GM13976 (cell line): ENCODE results near the gene ZNF205.
"Not testable (repeated sequence)": the region's sequence is repeated elsewhere in the genome, so short reads cannot be mapped to it uniquely, and the experiment has no call there.

Experiments
- DNase-seq: peaks from one replicate; pipeline ENCODE4 v3.0.0; 2012; ENCODE audit warnings: low spot score
- in situ Hi-C: fragments of 300-500 bp; cut with MboI; formaldehyde crosslinking; loops from one replicate; pipeline ENCODE4 v1.12.0; 2022; ENCODE audit warnings: low sequenced_read_pairs, mixed read lengths, inconsistent platforms; ENCODE audit not compliant: unreplicated experiment
- TF ChIP-seq, protein P1 (sequence below): IDR thresholded peaks from 2 replicates; pipeline ENCODE4 v1.5.1; 2012; ENCODE audit warnings: borderline replicate concordance, mild to moderate bottlenecking; ENCODE audit not compliant: insufficient read depth; ENCODE audit errors: extremely low read depth, missing control alignments, control extremely low read depth

Gene ZNF205

DNA sequence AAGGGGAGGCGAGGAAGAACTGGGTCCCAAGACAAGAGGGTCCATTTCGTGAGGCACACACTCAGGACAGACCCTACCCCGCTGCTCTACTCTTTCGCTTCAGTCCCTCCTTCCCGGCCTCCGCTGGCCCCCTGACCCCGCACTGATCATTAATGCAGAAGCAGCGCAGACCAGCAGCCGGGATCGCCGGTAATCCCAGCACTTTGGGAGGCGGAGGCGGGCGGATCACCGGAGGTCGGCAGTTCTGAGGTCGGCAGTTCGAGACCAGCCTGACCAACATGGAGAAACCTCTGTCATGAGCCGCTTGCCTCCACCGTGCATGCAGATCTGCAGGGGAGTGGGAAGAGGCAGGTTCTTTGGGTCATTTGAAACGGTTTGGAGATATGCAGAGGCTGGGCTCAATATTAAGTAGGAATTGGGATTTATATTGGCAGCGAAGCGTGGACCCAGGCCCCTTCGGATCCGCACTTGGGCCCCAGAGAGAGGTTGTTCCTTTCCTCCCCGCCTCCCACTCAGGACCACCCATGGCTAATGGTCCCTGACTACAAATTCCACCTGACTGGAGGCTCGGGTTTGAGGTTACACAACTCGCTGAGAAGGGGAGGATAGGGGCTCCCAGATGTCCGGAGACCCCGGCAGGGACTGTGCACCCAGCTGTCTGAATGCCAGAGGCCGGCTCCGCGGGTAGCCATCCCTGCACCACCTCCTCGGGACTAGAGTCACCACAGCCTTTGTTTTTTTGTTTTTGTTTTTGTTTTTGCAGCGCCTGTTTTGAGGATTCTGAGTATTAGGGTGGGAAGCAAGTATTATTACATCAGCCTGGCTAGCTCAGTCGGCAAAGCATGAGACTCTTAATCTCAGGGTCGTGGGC lies 52.0 kb downstream of the ZNF205 start:
- DNase-seq = no peak
- in situ Hi-C loops = no loop called here
- TF ChIP-seq, protein P1, sequence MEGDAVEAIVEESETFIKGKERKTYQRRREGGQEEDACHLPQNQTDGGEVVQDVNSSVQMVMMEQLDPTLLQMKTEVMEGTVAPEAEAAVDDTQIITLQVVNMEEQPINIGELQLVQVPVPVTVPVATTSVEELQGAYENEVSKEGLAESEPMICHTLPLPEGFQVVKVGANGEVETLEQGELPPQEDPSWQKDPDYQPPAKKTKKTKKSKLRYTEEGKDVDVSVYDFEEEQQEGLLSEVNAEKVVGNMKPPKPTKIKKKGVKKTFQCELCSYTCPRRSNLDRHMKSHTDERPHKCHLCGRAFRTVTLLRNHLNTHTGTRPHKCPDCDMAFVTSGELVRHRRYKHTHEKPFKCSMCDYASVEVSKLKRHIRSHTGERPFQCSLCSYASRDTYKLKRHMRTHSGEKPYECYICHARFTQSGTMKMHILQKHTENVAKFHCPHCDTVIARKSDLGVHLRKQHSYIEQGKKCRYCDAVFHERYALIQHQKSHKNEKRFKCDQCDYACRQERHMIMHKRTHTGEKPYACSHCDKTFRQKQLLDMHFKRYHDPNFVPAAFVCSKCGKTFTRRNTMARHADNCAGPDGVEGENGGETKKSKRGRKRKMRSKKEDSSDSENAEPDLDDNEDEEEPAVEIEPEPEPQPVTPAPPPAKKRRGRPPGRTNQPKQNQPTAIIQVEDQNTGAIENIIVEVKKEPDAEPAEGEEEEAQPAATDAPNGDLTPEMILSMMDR = no peak

DNA sequence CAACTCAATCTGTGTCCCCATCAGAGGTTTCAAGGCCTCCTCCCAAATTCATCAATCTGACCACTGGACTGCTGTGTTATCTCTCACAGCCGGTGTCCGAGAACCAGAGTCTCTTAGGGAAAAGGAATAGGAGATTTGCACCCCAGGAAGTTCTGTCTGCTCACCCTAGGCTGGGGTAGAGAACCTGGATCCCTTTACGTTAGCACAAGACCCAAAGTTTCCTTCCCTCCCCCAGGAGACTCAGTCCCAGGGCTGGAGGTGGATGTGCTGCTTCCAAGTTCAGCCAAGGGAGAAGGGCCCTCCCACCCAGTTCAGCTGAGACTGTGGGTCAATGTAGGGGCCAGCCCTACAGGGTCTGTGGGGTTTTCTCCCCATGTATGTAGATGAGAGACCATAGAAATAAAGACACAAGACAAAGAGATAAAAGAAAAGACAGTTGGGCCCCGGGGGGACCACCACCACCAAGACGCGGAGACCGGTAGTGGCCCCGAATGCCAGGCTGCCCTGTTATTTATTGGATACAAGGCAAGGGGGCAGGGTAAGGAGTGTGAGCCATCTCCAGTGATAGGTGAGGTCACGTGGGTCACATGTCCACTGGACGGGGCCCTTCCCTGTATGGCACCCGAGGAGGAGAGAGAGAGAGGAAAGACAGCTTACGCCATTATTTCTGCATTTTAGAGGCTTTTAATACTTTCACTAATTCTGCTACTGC lies 52.9 kb downstream of the ZNF205 start:
- no peak for DNase-seq
- in situ Hi-C loops = no loop called here
- TF ChIP-seq, protein P1 = no peak

DNA sequence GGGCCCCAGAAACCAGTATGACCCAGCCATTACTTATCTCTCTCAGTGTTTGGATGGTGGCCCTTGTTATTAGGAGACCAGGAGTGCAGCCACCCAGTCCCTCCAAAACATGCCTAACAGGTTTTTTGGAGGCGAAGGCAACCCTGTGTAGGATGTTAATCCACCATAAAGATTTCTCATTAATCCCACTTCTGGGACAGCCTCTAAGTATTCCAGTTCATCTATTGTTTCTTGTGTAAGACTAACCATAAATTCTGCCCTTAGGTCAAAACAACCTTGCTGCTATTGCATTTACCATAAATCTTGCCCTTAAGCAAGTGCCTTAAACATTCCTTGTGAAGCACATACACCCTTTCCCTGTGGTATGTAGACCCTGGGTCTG lies 54.1 kb downstream of the ZNF205 start:
- DNase-seq = no peak
- in situ Hi-C loops = no loop called here
- TF ChIP-seq, protein P1 = no peak

DNA sequence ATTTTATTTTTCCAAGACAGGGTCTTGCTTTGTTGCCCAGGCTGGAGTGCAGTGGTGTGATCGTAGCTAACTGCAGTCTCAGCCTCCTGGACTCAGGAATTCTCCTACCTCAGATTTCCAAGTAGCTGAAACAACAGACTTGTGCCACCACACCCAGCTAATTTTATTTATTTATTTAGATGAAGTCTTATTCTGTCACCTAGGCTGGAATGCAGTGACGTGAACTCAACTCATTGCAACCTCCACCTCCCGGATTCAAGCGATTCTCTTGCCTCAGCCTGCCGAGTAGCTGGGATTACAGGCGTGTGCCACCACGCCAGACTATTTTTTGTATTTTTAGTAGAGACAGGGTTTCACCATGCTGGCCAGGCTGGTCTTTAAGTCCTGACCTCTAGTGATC lies 56.3 kb downstream of the ZNF205 start:
- DNase-seq, in situ Hi-C loops: not testable (repeated sequence)
